GM12874 (cell line): ENCODE measurements around the gene ZNF516.

ENCODE experiments used
- TF ChIP-seq, protein P1 (sequence below): IDR thresholded peaks from 2 replicates; pipeline ENCODE4 v1.5.1; 2011; ENCODE audit warnings: low read depth, mild to moderate bottlenecking, control low read depth, low read length, moderate library complexity; ENCODE audit not compliant: insufficient read depth

ZNF516 gene

GRCh38 chr18:76398295-76398694 lies 96.7 kb downstream of the ZNF516 start:
- TF ChIP-seq, protein P1, sequence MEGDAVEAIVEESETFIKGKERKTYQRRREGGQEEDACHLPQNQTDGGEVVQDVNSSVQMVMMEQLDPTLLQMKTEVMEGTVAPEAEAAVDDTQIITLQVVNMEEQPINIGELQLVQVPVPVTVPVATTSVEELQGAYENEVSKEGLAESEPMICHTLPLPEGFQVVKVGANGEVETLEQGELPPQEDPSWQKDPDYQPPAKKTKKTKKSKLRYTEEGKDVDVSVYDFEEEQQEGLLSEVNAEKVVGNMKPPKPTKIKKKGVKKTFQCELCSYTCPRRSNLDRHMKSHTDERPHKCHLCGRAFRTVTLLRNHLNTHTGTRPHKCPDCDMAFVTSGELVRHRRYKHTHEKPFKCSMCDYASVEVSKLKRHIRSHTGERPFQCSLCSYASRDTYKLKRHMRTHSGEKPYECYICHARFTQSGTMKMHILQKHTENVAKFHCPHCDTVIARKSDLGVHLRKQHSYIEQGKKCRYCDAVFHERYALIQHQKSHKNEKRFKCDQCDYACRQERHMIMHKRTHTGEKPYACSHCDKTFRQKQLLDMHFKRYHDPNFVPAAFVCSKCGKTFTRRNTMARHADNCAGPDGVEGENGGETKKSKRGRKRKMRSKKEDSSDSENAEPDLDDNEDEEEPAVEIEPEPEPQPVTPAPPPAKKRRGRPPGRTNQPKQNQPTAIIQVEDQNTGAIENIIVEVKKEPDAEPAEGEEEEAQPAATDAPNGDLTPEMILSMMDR, result no peak

DNA sequence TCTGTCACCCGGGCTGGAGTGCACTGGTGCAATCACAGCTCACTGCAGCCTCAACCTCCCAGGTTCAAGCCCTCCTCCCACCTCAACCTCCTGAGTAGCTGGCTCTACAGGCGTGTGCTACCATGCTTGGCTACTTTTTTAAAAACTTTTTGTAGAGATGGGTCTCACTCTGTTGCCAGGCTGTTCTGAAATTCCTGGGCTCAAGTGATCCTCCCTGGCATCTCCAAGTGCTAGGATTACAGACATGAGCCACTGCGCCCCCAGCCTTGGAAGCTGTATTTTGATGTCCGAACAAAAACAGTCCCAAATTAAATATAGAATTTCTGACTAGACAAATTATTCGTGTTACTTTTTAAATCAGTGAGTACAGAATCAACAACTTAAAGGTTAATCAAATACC lies 97.4 kb downstream of the ZNF516 start:
- TF ChIP-seq, protein P1, result no peak

DNA sequence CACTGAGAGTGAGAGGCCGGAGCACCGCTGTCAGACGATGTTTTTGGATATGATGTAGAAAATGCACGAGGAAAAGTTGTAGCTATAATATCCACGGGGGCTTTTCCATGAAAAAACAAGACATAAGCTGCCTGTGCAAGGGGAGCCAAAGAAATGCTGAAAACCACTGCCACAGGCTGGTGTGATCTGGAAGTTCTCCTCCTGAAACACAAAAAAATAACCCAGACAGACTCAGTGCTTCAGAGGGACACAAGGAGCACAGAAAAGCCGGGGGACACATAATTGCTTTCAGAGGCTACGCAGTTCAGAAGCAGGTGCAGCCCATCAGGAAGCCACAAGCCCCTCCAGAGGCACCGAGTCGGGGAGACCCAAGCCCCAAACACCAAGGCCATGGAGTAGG lies 98.2 kb downstream of the ZNF516 start:
- TF ChIP-seq, protein P1, result no peak

DNA sequence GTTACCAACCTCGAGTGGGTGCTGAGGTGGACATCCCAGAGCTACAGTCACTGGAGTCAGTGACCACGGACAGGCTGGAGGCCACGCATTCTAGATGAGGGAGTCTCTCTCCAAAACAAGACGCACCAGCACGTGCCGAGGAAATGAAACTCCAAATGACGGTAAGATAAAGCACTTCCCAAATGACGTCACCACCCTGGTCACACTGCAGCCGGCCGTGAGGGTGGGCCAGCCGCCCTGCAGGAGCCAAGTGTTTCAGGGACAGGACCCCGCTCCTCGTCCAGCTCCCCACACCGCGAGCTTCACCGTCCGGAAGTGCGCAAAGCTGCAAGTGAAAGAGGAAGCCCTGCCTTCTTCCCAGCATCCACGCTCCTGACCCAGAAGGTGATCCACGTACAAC lies 99.4 kb downstream of the ZNF516 start:
- TF ChIP-seq, protein P1, result no peak

GRCh38 chr18:76394780-76395476 lies 100.1 kb downstream of the ZNF516 start:
- TF ChIP-seq, protein P1, result no peak

- TF ChIP-seq, protein P1, result no peak
Measured at GRCh38 chr18:76392349-76392748, 102.7 kb downstream of the ZNF516 start.

GRCh38 chr18:76391746-76392145 lies 103.3 kb downstream of the ZNF516 start:
- TF ChIP-seq, protein P1, result no peak
